Naive thymus-derived CD4-positive, alpha-beta T cell (primary cell): Measurements from ENCODE around the gene RPS21. TPM values are rescaled to one million over a fixed set of nuclear protein-coding genes. Genes with fewer than 3 reads are reported as not detected.
A peak's percentile ranks its signal among the peaks of the same experiment; 100 is the strongest.

ENCODE experiments used
- ATAC-seq: fragments of 150-1000 bp; cut with Tn5 transposase; 2 replicates; pipeline ENCODE4 v1.10.0; 2021; ENCODE audit warnings: mild to moderate bottlenecking, moderate library complexity
- CTCF ChIA-PET: fragments of 350-600 bp; sonication (Branson Sonifier 250); formaldehyde crosslinking; loops from one replicate; lab custom pipeline; 2021; ENCODE audit warnings: antibody characterized with exemption; lab: Charles Lee
- POLR2A ChIA-PET: fragments of 350-600 bp; sonication (Branson Sonifier 250); formaldehyde crosslinking; loops from one replicate; lab custom pipeline; 2021; ENCODE audit warnings: antibody characterized with exemption, inconsistent platforms; lab: Charles Lee
- DNase-seq, 9 donors: peaks; one replicate each; pipeline versions ENCODE4 v3.0.0 to v3.0.0-alpha.2; 2020 to 2022; ENCODE audit warnings: mixed read lengths in 1 of 9
- H3K27ac ChIP-seq: one replicate; pipeline ENCODE4 v1.7.0; 2013; ENCODE audit warnings: mild to moderate bottlenecking, low read depth, low read length, moderate library complexity
- H3K27me3 ChIP-seq, 2 donors: one replicate each; pipeline ENCODE4 v1.7.0; 2013; ENCODE audit warnings: low read length in 2 of 2, mild to moderate bottlenecking in 2 of 2, moderate library complexity in 2 of 2; ENCODE audit not compliant: control insufficient read depth in 2 of 2, insufficient read depth in 2 of 2
- H3K36me3 ChIP-seq, 3 experiments: 1 replicate in 2 of 3; 2 replicates in 1 of 3; pipeline ENCODE4 v1.7.0; 2013; ENCODE audit warnings: low read length in 3 of 3, mild to moderate bottlenecking in 3 of 3, moderate library complexity in 1 of 3; ENCODE audit not compliant: insufficient read depth in 3 of 3, control insufficient read depth in 2 of 3
- H3K4me1 ChIP-seq, 2 donors: one replicate each; pipeline ENCODE4 v1.7.0; 2013; ENCODE audit warnings: low read length in 2 of 2, mild to moderate bottlenecking in 2 of 2, moderate library complexity in 1 of 2; ENCODE audit not compliant: control insufficient read depth in 2 of 2, insufficient read depth in 2 of 2
- H3K4me3 ChIP-seq: 2 replicates; pipeline ENCODE4 v1.7.0; 2013; ENCODE audit warnings: mild to moderate bottlenecking, low read length
- H3K9me3 ChIP-seq, 3 experiments: 1 replicate in 2 of 3; 2 replicates in 1 of 3; pipeline ENCODE4 v1.7.0; 2013; ENCODE audit warnings: low read length in 3 of 3; ENCODE audit not compliant: control insufficient read depth in 2 of 3
- H3K27ac Mint-ChIP-seq, 9 donors: one replicate each; pipeline ENCODE4 v1.8.0; 2020 to 2022; ENCODE audit warnings: mixed read lengths in 9 of 9, mild to moderate bottlenecking in 8 of 9, moderate library complexity in 5 of 9, inconsistent platforms in 2 of 9
- H3K27me3 Mint-ChIP-seq, 5 donors: one replicate each; pipeline ENCODE4 v1.8.0; 2021 to 2022; ENCODE audit warnings: mixed read lengths in 5 of 5, mild to moderate bottlenecking in 1 of 5
- H3K36me3 Mint-ChIP-seq, 5 donors: one replicate each; pipeline ENCODE4 v1.8.0; 2020 to 2022; ENCODE audit warnings: mixed read lengths in 5 of 5, mild to moderate bottlenecking in 3 of 5, inconsistent platforms in 1 of 5
- H3K4me1 Mint-ChIP-seq, 7 donors: one replicate each; pipeline ENCODE4 v1.8.0; 2020 to 2022; ENCODE audit warnings: mixed read lengths in 7 of 7, mild to moderate bottlenecking in 3 of 7, inconsistent platforms in 1 of 7
- H3K4me3 Mint-ChIP-seq, 10 donors: one replicate each; pipeline ENCODE4 v1.8.0; 2020 to 2022; ENCODE audit warnings: mild to moderate bottlenecking in 10 of 10, mixed read lengths in 10 of 10, moderate library complexity in 6 of 10, inconsistent platforms in 2 of 10
- H3K9me3 Mint-ChIP-seq, 11 donors: one replicate each; pipeline ENCODE4 v1.8.0; 2020 to 2022; ENCODE audit warnings: mixed read lengths in 11 of 11, mild to moderate bottlenecking in 4 of 11, inconsistent platforms in 1 of 11, moderate library complexity in 1 of 11
- intact Hi-C, 2 donors: fragments of 100-400 bp; cut with micrococcal nuclease; formaldehyde crosslinking; loops; one replicate each; pipeline ENCODE4 v1.15.1; 2023
- polyA plus RNA-seq, 2 donors: library from polyadenylated mRNA; unstranded; fragments of 300-500 nt; fragmentation: Illumina TruSeq; gene quantifications; one replicate each; pipeline ENCODE4 v1.2.3, GENCODE V29; 2021
- total RNA-seq, 6 experiments: library from RNA in 5 of 6; stranded (reverse) in 5 of 6; gene quantifications; 1 replicate in 5 of 6; 2 replicates in 1 of 6; pipeline ENCODE4 v1.2.3 and lab custom pipeline; 2021 to 2026

The RPS21 gene
- total and polyA plus RNA-seq, 7 experiments from 2014 or later: 2,026 to 3,458 (median 3,308) TPM

DNA sequence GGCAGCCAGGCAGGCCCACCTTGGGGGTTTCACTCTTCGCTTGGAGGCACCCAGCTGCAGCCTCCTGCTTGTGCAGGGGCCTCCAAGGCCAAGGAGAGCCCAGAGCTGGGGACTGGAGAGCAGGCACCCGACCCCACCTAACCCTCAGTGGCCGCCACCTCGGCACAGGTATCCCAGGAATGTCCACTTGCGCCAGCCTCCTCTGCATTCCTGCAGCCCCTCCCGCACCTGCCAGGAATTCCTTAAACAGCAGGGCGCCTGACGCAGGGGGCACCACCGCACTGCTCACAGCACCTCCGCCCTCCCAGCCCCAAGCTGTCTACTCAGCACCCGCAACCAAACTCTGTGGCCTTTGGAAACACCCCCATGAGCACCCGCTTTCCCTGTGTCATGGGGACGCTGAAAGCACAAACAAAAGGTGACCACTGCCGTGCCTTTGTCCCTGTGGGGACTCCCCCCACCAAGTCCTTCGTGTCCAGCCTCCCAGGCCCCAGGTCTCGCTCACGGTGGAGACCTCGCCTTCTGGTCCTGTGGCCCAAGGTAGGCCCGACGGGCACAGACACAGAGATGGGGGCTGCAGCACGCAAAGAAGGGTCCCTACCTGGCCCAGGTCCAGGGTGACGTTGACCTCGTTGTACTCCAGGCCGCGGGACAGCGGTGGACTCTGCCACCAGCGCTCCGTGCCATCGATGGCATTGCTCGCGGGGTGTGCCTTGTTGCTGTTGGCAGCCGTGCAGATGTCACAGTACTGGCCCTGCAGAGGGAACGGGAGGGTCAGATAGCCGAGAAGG lies 24.9 kb upstream of the RPS21 start:
- Mint-ChIP-seq H3K27ac (no peak overlapping the region), H3K27me3 (peaks cover 9 to 21% (median 13%) of the 10 kb centered on the region in 5 donors), H3K36me3 (no peaks in the 10 kb centered on the region), H3K4me3 (no peak overlapping the region), H3K4me1 (peaks cover 0 to 4% (median 0%) of the 10 kb centered on the region in 7 donors), H3K9me3 (no peaks in the 10 kb centered on the region)
- Histone ChIP-seq H3K27ac (no peak overlapping the region), H3K27me3 (peaks cover 0 to 6% of the 10 kb centered on the region in 2 donors), H3K9me3 (no peaks in the 10 kb centered on the region), H3K36me3 (no peaks in the 10 kb centered on the region), H3K4me3 (no peak overlapping the region), H3K4me1 (peaks cover 0 to 7% of the 10 kb centered on the region in 2 donors)
- ChIA-PET POLR2A (no interaction called here), CTCF (no interaction called here)
- ATAC-seq (no peak), DNase-seq (no peak)
- intact Hi-C loops: no loop called here

DNA sequence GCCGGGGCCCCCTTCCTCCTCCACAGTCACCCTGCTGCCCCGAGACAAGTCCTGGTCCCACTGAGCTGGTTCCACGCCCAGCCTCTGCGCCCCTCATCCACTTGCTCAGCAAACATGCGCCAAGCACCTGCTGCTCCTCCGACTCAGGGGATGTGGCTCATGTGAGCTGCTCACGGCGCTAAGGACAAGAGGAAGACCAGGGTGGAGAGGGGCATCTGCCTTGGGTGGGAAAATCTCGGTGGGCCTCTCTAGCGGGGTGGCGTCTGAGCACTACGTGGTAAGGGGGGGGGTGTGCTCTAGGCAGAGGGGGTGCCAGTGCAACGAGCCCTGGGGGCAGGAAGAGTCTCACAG lies 24.3 kb upstream of the RPS21 start:
- peaks cover 9 to 21% (median 14%) of the 10 kb centered on the region in 5 donors for H3K27me3 Mint-ChIP-seq
- CTCF ChIA-PET: no interaction called here
- no peak overlapping the region for H3K27ac Mint-ChIP-seq
- peaks cover 0 to 9% of the 10 kb centered on the region in 2 donors for H3K4me1 ChIP-seq
- H3K4me1 Mint-ChIP-seq: peaks cover 0 to 4% (median 0%) of the 10 kb centered on the region in 7 donors
- ATAC-seq: no peak
- H3K36me3 Mint-ChIP-seq: no peaks in the 10 kb centered on the region
- DNase-seq: no peak
- H3K9me3 ChIP-seq: no peaks in the 10 kb centered on the region
- H3K4me3 ChIP-seq: no peak overlapping the region
- peaks cover 0 to 9% of the 10 kb centered on the region in 2 donors for H3K27me3 ChIP-seq
- H3K4me3 Mint-ChIP-seq: no peak overlapping the region
- intact Hi-C loops: no loop called here
- H3K9me3 Mint-ChIP-seq: no peaks in the 10 kb centered on the region
- no peaks in the 10 kb centered on the region for H3K36me3 ChIP-seq
- H3K27ac ChIP-seq: no peak overlapping the region
- POLR2A ChIA-PET: no interaction called here

DNA sequence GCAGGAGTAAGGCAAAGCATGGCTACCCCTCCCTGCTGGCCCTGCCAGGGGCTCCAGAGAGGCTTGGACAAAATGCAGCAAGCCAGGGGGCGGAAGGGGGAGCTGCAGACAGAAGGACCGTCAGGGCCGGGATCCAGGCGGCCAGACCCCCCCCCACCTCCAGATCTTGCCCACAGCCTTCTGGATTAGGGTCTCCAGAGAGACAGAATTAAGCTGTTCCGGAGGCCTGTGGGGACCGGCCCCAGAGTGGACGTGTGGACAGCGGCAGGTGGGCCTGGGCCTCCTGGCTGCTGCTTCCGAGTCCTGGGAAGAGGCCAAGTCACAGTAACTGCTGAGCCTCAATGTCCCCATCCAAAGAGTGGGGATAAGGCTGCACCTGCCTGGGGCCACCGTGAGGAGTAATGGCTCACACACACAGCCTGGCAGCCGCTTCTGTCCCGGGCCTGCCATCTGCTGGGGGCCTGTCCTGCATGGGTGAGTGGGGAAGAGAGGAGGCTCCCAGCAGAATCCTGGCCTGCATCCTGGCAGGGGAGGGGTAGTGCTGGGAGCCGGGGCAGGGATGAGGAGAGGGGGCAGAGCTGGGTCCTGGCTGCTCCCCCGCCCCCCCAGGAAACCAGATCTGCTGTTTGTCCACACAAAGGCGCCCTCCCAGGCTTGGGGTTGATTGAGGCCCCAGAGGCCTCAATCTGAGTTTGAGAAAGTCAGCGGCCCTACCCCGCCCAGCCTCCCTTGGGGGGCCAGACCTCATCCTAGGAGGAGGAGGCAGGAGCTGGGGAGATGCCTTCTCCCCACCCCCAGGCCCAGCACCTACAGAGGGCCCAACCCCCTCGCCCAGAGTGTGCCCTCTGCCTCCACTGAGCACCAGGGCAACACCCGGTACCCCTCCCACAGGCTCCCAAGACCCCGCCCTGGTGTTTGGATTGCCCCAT lies 23.6 kb upstream of the RPS21 start:
- Mint-ChIP-seq H3K9me3 (no peaks in the 10 kb centered on the region), H3K36me3 (no peaks in the 10 kb centered on the region), H3K27ac (no peak overlapping the region), H3K4me3 (no peak overlapping the region), H3K4me1 (peaks cover 0 to 5% (median 0%) of the 10 kb centered on the region in 7 donors), H3K27me3 (peaks cover 9 to 21% (median 18%) of the 10 kb centered on the region in 5 donors)
- ATAC-seq: no peak
- Histone ChIP-seq H3K27me3 (peaks cover 0 to 16% of the 10 kb centered on the region in 2 donors), H3K4me1 (peaks cover 0 to 11% of the 10 kb centered on the region in 2 donors), H3K27ac (no peak overlapping the region), H3K4me3 (no peak overlapping the region), H3K36me3 (no peaks in the 10 kb centered on the region), H3K9me3 (no peaks in the 10 kb centered on the region)
- intact Hi-C loops: no loop called here
- POLR2A ChIA-PET: no interaction called here
- no peak for DNase-seq
- CTCF ChIA-PET: no interaction called here

DNA sequence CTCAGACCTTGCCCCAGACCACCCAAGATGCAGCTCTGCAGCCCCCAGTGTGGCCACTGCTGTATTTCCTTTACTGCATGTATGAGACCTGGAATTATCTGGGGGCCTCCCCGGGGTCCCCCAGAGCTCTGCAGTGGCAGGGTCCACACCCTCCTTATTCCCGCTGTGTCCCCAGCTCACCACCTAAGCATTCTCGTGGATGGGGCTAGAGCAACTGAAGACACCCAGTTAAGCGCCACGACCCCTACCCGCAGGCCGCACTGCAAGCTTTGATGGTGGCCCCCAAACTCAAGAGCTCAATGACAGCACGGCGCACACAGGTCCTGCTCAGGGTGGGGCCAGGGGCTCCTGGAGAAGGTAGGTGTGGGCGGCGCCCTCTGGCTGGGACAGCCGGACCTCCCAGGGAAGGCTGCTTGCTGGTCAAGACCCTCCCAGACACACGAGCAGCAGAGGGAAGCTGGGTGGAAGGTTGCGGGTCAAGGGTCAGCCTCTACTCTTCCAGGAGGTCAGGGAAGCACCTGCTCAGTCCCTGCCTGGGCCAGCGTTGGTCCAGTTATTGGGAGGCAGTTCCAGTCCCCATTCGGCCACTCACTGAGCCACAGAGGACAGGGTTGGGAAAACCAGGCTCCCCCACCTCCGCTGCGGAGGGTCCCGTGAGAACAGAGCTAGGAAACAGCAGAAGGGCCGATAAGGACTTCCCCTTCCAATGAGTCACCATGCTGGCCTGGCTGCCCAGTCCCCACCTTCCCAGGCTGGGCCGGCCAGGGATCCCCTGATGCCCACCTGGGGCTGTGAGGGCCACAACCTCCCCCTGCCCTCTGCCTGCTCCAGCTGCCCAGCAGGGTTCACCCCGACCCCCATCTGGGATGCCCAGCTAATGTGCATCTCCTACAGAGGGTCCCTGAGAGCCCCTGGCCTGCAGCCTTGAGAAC lies 22.7 kb upstream of the RPS21 start:
- peaks cover 0 to 8% (median 0%) of the 10 kb centered on the region in 7 donors for H3K4me1 Mint-ChIP-seq
- ChIA-PET POLR2A (no interaction called here), CTCF (no interaction called here)
- intact Hi-C loops: no loop called here
- H3K36me3 Mint-ChIP-seq: no peaks in the 10 kb centered on the region
- Histone ChIP-seq H3K27ac (no peak overlapping the region), H3K4me1 (peaks cover 0 to 11% of the 10 kb centered on the region in 2 donors), H3K36me3 (no peaks in the 10 kb centered on the region), H3K4me3 (no peak overlapping the region), H3K9me3 (no peaks in the 10 kb centered on the region), H3K27me3 (peaks cover 0 to 20% of the 10 kb centered on the region in 2 donors)
- H3K9me3 Mint-ChIP-seq: no peaks in the 10 kb centered on the region
- peaks cover 10 to 29% (median 21%) of the 10 kb centered on the region in 5 donors for H3K27me3 Mint-ChIP-seq
- DNase-seq (no peak), ATAC-seq (no peak)
- peak overlapping the region in 1 of 10 donors; percentile 41 for H3K4me3 Mint-ChIP-seq
- no peak overlapping the region for H3K27ac Mint-ChIP-seq

DNA sequence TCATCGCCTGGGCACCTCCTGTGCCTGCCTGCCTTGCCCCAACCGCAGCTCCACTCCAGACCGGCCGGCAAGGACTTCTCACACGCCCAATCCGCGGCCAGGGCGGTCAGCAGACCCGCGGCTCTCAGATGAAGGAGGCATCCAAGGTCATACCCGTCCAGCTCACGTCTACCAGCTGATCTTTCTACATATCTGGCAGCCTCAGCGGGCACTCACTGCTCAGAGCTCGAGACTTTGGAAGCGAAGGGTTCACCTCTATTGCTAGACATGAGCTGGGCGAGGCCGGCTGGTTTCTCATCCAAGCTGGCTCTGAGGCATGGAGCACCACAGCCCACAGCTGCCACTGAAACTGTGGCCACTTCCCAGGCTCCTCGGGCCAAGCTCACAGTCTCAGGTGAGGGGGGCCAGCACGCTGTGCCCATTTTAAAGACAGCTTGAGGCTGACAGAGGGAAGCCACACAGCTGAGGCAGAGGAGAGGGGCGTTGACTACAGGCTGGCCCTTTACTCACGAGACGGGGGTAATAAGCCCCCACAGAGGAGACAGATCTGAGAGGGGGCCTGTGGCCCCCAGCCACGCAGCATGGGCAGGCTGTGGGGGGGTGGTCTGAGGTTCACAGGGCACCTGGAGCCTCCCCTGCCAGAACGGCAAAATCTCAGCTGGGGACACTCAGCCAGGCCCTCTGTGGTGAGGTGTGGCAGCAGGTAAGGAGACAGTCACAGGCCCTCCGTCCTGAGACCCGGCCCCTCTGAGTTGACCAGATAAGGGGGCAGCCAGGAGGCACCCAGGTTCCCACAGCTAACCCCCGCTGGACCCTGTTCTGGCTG lies 21.8 kb upstream of the RPS21 start:
- intact Hi-C loops: loop anchor here in 1 of 2 donors (5.0 kb wide), 1 partner anchor 63 kb away; the partner anchor contains the start of gene ADRM1
- H3K27ac Mint-ChIP-seq: no peak overlapping the region
- CTCF ChIA-PET: no interaction called here

More for the DNA sequence above, 21.8 kb upstream of the RPS21 start:
- no peak for ATAC-seq
- POLR2A ChIA-PET: no interaction called here
- Mint-ChIP-seq H3K9me3 (no peaks in the 10 kb centered on the region), H3K27me3 (peaks cover 13 to 34% (median 21%) of the 10 kb centered on the region in 5 donors), H3K36me3 (no peaks in the 10 kb centered on the region), H3K4me3 (peak overlapping the region in 5 of 10 donors; percentile 19 to 70 (median 41)), H3K4me1 (peaks cover 0 to 8% (median 0%) of the 10 kb centered on the region in 7 donors)
- peaks cover 0 to 20% of the 10 kb centered on the region in 2 donors for H3K27me3 ChIP-seq
- no peak for DNase-seq
- H3K36me3 ChIP-seq: no peaks in the 10 kb centered on the region
- no peaks in the 10 kb centered on the region for H3K9me3 ChIP-seq
- no peak overlapping the region for H3K27ac ChIP-seq
- peaks cover 0 to 11% of the 10 kb centered on the region in 2 donors for H3K4me1 ChIP-seq
- H3K4me3 ChIP-seq: no peak overlapping the region
